NCI-H1092 (cell line): Measurements from ENCODE around the gene TUBA1C.
A peak's percentile ranks its signal among the peaks of the same experiment; 100 is the strongest.
"Not testable (repeated sequence)": the region's sequence is repeated elsewhere in the genome, so short reads cannot be mapped to it uniquely, and the experiment has no call there.

Experiments used
- DNase-seq: peaks from one replicate; lab custom pipeline; 2025; lab: John Stamatoyannopoulos, UW

TUBA1C gene

GRCh38 chr12:49310451-49311000, 45.6 kb downstream of the TUBA1C start:
- DNase-seq: not testable (repeated sequence)

GRCh38 chr12:49314811-49315210, 49.9 kb downstream of the TUBA1C start:
- no peak for DNase-seq

- DNase-seq: not testable (repeated sequence)
Observed at GRCh38 chr12:49317118-49317517, 52.2 kb downstream of the TUBA1C start.

GRCh38 chr12:49320411-49321103, 55.7 kb downstream of the TUBA1C start:
- not testable (repeated sequence) for DNase-seq

- no peak for DNase-seq
Observed at GRCh38 chr12:49322367-49322707, 57.5 kb downstream of the TUBA1C start.

GRCh38 chr12:49322708-49323523, 58.0 kb downstream of the TUBA1C start, which contains the start of gene TROAP:
TROAP (plus strand) TSS chr12:49323255; CDS start chr12:49323609, 354 bp downstream.
- peak; percentile 97 for DNase-seq

GRCh38 chr12:49323524-49324097, 58.7 kb downstream of the TUBA1C start:
- DNase-seq: no peak
